Epithelial cell of esophagus (primary cell): Measurements from ENCODE around the gene PLEKHA7.

ENCODE experiments used
- DNase-seq: peaks from one replicate; pipeline ENCODE4 v3.0.0; 2010; ENCODE audit warnings: low read depth
- H3K4me3 ChIP-seq: 2 replicates; pipeline ENCODE4 v1.5.1; 2011; ENCODE audit warnings: mild to moderate bottlenecking, low read length, control low read depth
- CTCF ChIP-seq: IDR thresholded peaks from 2 replicates; pipeline ENCODE4 v1.5.1; 2011; ENCODE audit warnings: low read depth, mild to moderate bottlenecking, low read length, control low read depth, inconsistent platforms; ENCODE audit not compliant: insufficient read depth; ENCODE audit errors: missing control alignments

Gene PLEKHA7

GRCh38 chr11:16781936-16782919, 232.0 kb downstream of the PLEKHA7 start:
- H3K4me3 ChIP-seq, result no peak overlapping the region
- peak; percentile 44 for DNase-seq
- TF ChIP-seq CTCF, result no peak

GRCh38 chr11:16780698-16781550, 233.3 kb downstream of the PLEKHA7 start:
- TF ChIP-seq CTCF, result no peak
- no peak for DNase-seq
- H3K4me3 ChIP-seq, result no peak overlapping the region

GRCh38 chr11:16780146-16780545, 234.1 kb downstream of the PLEKHA7 start:
- DNase-seq, result no peak
- no peak for TF ChIP-seq CTCF

GRCh38 chr11:16779436-16779835, 234.8 kb downstream of the PLEKHA7 start:
- no peak overlapping the region for H3K4me3 ChIP-seq
- DNase-seq, result no peak
- no peak for TF ChIP-seq CTCF

More at GRCh38 chr11:16780146-16780545, 234.1 kb downstream of the PLEKHA7 start:
- no peak overlapping the region for H3K4me3 ChIP-seq

- no peak overlapping the region for H3K4me3 ChIP-seq
These were observed 235.3 kb downstream of the PLEKHA7 start for GRCh38 chr11:16778876-16779275.

GRCh38 chr11:16778286-16778685, 235.9 kb downstream of the PLEKHA7 start:
- no peak for DNase-seq
- no peak overlapping the region for H3K4me3 ChIP-seq
- TF ChIP-seq CTCF, result no peak

More at GRCh38 chr11:16778876-16779275, 235.3 kb downstream of the PLEKHA7 start:
- TF ChIP-seq CTCF, result no peak
- DNase-seq, result no peak
